GM18520 (cell line): Measurements from ENCODE around the gene BANP.
"Not testable (repeated sequence)": the region's sequence is repeated elsewhere in the genome, so short reads cannot be mapped to it uniquely, and the experiment has no call there.

Experiments used
- ATAC-seq: cut with Tn5 transposase; IDR thresholded peaks from one replicate; pipeline ENCODE4 v1.9.1; 2021; ENCODE audit not compliant: unreplicated experiment

The BANP gene

GRCh38 chr16:87990254-87990653 is 39.0 kb downstream of the BANP start:
- ATAC-seq = not testable (repeated sequence)

- ATAC-seq = not testable (repeated sequence)
Measured at GRCh38 chr16:87992142-87992541, 40.9 kb downstream of the BANP start.

- ATAC-seq = no peak
Measured at GRCh38 chr16:87993901-87994300, 42.7 kb downstream of the BANP start.

GRCh38 chr16:87995644-87996043 is 44.4 kb downstream of the BANP start:
- ATAC-seq = no peak

GRCh38 chr16:87996962-87997880 is 46.0 kb downstream of the BANP start:
- ATAC-seq = no peak

GRCh38 chr16:87998184-87998793 is 47.1 kb downstream of the BANP start:
- not testable (repeated sequence) for ATAC-seq

- ATAC-seq = not testable (repeated sequence)
Measured at GRCh38 chr16:87998992-87999391, 47.8 kb downstream of the BANP start.

- no peak for ATAC-seq
Measured at GRCh38 chr16:88002211-88002610, 51.0 kb downstream of the BANP start.

- no peak for ATAC-seq
Measured at GRCh38 chr16:88002749-88003148, 51.5 kb downstream of the BANP start.

- ATAC-seq = no peak
Measured at GRCh38 chr16:88003316-88003715, 52.1 kb downstream of the BANP start.

GRCh38 chr16:88003736-88004135 is 52.5 kb downstream of the BANP start:
- ATAC-seq = no peak

- no peak for ATAC-seq
Measured at GRCh38 chr16:88004391-88004790, 53.2 kb downstream of the BANP start.

- ATAC-seq = no peak
Measured at GRCh38 chr16:88005181-88005581, 53.9 kb downstream of the BANP start.

- ATAC-seq = no peak
Measured at GRCh38 chr16:88005968-88006367, 54.7 kb downstream of the BANP start.

GRCh38 chr16:88007321-88007731 is 56.1 kb downstream of the BANP start:
- ATAC-seq = no peak

GRCh38 chr16:88008840-88009239 is 57.6 kb downstream of the BANP start:
- ATAC-seq = no peak

- ATAC-seq = no peak
Measured at GRCh38 chr16:88009563-88010342, 58.5 kb downstream of the BANP start.

- no peak for ATAC-seq
Measured at GRCh38 chr16:88010343-88010967, 59.2 kb downstream of the BANP start.

GRCh38 chr16:88010968-88011483 is 59.8 kb downstream of the BANP start:
- no peak for ATAC-seq

- ATAC-seq = no peak
Measured at GRCh38 chr16:88012360-88012759, 61.1 kb downstream of the BANP start.

- ATAC-seq = no peak
Measured at GRCh38 chr16:88013091-88013609, 61.9 kb downstream of the BANP start.
